Measurements from ENCODE around the gene PACC1. TPM values are rescaled to one million over a fixed set of nuclear protein-coding genes. Genes with fewer than 3 reads are reported as not detected.
"Not testable (repeated sequence)": the region's sequence is repeated elsewhere in the genome, so short reads cannot be mapped to it uniquely, and the experiment has no call there.

PACC1 gene
- total RNA-seq, 1 donor from 2014 or later = 18.3 TPM

GRCh38 chr1:212397171-212397570 is 17.5 kb downstream of the PACC1 start:
- no peak for DNase-seq (ENCODE audit: low read depth, low spot score)

- DNase-seq (ENCODE audit: low read depth, low spot score) = no peak
Observed at GRCh38 chr1:212396638-212397037, 18.0 kb downstream of the PACC1 start.

GRCh38 chr1:212395678-212396437 is 18.8 kb downstream of the PACC1 start:
- not testable (repeated sequence) for DNase-seq (ENCODE audit: low read depth, low spot score)

GRCh38 chr1:212388985-212389716 is 25.5 kb downstream of the PACC1 start:
- no peak for DNase-seq (ENCODE audit: low read depth, low spot score)

- DNase-seq (ENCODE audit: low read depth, low spot score) = no peak
Observed at GRCh38 chr1:212386029-212386428, 28.7 kb downstream of the PACC1 start.

- DNase-seq (ENCODE audit: low read depth, low spot score) = no peak
Observed at GRCh38 chr1:212381397-212382035, 33.2 kb downstream of the PACC1 start.

GRCh38 chr1:212379366-212379765 is 35.3 kb downstream of the PACC1 start:
- DNase-seq (ENCODE audit: low read depth, low spot score) = no peak

GRCh38 chr1:212377644-212378043 is 37.0 kb downstream of the PACC1 start:
- no peak for DNase-seq (ENCODE audit: low read depth, low spot score)

GRCh38 chr1:212375986-212376385 is 38.7 kb downstream of the PACC1 start:
- no peak for DNase-seq (ENCODE audit: low read depth, low spot score)

- DNase-seq (ENCODE audit: low read depth, low spot score) = peak; percentile 43
Observed at GRCh38 chr1:212368073-212368484, 46.6 kb downstream of the PACC1 start.

GRCh38 chr1:212367474-212368072 is 47.1 kb downstream of the PACC1 start:
- DNase-seq (ENCODE audit: low read depth, low spot score) = no peak

GRCh38 chr1:212366901-212367300 is 47.8 kb downstream of the PACC1 start:
- no peak for DNase-seq (ENCODE audit: low read depth, low spot score)

- DNase-seq (ENCODE audit: low read depth, low spot score) = no peak
Observed at GRCh38 chr1:212364985-212365384, 49.7 kb downstream of the PACC1 start.

- DNase-seq (ENCODE audit: low read depth, low spot score) = no peak
Observed at GRCh38 chr1:212359794-212360479, 54.7 kb downstream of the PACC1 start.

- no peak for DNase-seq (ENCODE audit: low read depth, low spot score)
Observed at GRCh38 chr1:212355230-212355969, 59.3 kb downstream of the PACC1 start.

- DNase-seq (ENCODE audit: low read depth, low spot score) = no peak
Observed at GRCh38 chr1:212354464-212354863, 60.2 kb downstream of the PACC1 start.

GRCh38 chr1:212353181-212353580 is 61.5 kb downstream of the PACC1 start:
- no peak for DNase-seq (ENCODE audit: low read depth, low spot score)

- DNase-seq (ENCODE audit: low read depth, low spot score) = no peak
Observed at GRCh38 chr1:212351588-212352362, 62.9 kb downstream of the PACC1 start.

- no peak for DNase-seq (ENCODE audit: low read depth, low spot score)
Observed at GRCh38 chr1:212346601-212347000, 68.1 kb downstream of the PACC1 start.

GRCh38 chr1:212344905-212345304 is 69.8 kb downstream of the PACC1 start:
- DNase-seq (ENCODE audit: low read depth, low spot score) = no peak

All from pulmonary artery endothelial cell (primary cell).